ENCODE measurements around the gene MYO7A.

Gene MYO7A

DNA sequence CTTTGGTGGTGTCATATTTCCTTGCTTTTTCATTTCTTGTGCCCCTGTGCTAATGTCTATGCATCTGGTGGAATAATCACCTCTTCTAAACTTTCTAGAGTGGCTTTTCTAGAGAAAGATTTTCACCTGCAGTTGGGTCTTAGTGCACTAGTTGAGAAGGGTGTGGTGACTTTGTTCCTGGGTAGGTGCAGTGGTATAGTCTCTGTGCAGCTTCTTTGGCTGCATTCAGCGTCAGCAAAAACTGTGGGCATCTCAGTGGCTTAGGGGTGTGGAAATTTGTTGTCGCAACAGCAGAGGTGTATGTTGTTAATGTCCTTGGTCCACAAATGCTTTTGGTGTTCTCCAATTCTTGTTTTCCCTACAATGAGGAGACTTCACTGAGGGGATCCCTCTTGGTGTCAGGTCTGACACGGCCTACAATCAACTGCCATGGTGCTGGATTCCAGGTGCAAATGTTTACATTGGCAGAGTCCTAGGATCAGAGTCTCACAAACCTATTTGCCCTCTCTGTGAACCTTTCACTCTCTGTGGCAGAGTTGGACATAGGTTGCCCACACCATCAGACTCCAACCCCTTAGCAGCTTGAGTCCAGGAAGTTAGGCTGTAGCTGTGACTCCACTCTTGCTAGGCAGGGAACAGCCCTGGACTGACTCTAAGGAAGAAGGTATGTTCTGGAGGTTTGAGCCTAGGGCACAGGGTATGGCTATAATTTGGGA lies 124.7 kb downstream of the MYO7A start:
- no peak for TF ChIP-seq ZFX (IDR thresholded peaks at IDR 0.05; ENCODE audit: borderline replicate concordance)
- TF ChIP-seq, protein P1, sequence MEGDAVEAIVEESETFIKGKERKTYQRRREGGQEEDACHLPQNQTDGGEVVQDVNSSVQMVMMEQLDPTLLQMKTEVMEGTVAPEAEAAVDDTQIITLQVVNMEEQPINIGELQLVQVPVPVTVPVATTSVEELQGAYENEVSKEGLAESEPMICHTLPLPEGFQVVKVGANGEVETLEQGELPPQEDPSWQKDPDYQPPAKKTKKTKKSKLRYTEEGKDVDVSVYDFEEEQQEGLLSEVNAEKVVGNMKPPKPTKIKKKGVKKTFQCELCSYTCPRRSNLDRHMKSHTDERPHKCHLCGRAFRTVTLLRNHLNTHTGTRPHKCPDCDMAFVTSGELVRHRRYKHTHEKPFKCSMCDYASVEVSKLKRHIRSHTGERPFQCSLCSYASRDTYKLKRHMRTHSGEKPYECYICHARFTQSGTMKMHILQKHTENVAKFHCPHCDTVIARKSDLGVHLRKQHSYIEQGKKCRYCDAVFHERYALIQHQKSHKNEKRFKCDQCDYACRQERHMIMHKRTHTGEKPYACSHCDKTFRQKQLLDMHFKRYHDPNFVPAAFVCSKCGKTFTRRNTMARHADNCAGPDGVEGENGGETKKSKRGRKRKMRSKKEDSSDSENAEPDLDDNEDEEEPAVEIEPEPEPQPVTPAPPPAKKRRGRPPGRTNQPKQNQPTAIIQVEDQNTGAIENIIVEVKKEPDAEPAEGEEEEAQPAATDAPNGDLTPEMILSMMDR (IDR thresholded peaks at IDR 0.05): no peak
- no peak overlapping the region for H3K27ac ChIP-seq

- TF ChIP-seq ZFX (IDR thresholded peaks at IDR 0.05; ENCODE audit: borderline replicate concordance): no peak
- H3K27ac ChIP-seq: no peak overlapping the region
Measured at GRCh38 chr11:77253690-77254089, 125.6 kb downstream of the MYO7A start.

DNA sequence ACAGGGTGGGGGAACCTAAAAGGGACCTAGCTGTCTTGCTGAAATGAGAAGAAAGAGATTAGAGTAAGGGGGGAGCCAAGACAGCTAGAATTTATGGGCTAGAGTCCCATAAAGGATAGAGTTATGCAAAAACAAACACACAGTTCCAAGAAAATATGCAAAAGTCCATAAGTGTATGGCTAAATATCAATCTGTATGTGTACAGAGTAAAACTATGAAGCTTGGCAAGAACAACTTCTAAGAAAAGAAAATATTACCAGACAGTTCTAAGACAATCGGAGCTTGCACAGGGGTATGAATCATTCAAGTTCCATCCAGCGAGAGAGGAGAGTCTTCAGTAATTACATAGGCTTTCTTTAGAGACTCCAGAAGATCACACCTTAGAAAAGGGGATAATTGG lies 131.6 kb downstream of the MYO7A start:
- TF ChIP-seq, protein P1 (IDR thresholded peaks at IDR 0.05): no peak
- TF ChIP-seq ZFX (IDR thresholded peaks at IDR 0.05; ENCODE audit: borderline replicate concordance): no peak
- no peak overlapping the region for H3K27ac ChIP-seq

GRCh38 chr11:77262803-77263202 lies 134.8 kb downstream of the MYO7A start:
- TF ChIP-seq, protein P1 (IDR thresholded peaks at IDR 0.05): no peak
- TF ChIP-seq ZFX (IDR thresholded peaks at IDR 0.05; ENCODE audit: borderline replicate concordance): no peak
- no peak overlapping the region for H3K27ac ChIP-seq
